ENCODE measurements around the gene LRP2BP. TPM values are rescaled to one million over a fixed set of nuclear protein-coding genes. Genes with fewer than 3 reads are reported as not detected.

The LRP2BP gene
- total and polyA plus RNA-seq, 2 experiments from 2014 or later: 0.28 to 1.7 TPM

GRCh38 chr4:185374573-185374972 lies 21.2 kb downstream of the LRP2BP start:
- Histone ChIP-seq H3K4me1 (ENCODE audit: insufficient read depth) (0 out of 2 replicates have a peak, but pooled peaks cover 3% of the 10 kb centered on the region), H3K27me3 (ENCODE audit: insufficient read depth) (no peaks in the 10 kb centered on the region), H3K9me2 (ENCODE audit: insufficient read depth) (no peaks in the 10 kb centered on the region), H3F3A (replicated peaks; ENCODE audit: low read depth) (no peaks in the 10 kb centered on the region), H3K4me2 (no peak overlapping the region), H3K79me2 (replicated peaks; ENCODE audit: insufficient read depth) (no peaks in the 10 kb centered on the region), H2AFZ (no peak overlapping the region), H3K4me3 (no peak overlapping the region), H4K20me1 (replicated peaks; ENCODE audit: insufficient read depth) (no peaks in the 10 kb centered on the region), H3K27ac (ENCODE audit: low read depth) (no peak overlapping the region), H3K36me3 (ENCODE audit: insufficient read depth) (no peaks in the 10 kb centered on the region)
- ATAC-seq (no peak), DNase-seq (ENCODE audit: low spot score) (no peak)
- no peaks in the 10 kb centered on the region for H3K9me3 Mint-ChIP-seq
- H3K27ac Mint-ChIP-seq: no peak overlapping the region
- peaks cover 9% of the 10 kb centered on the region; the same call in 2 of the 3 replicates for H3K4me1 Mint-ChIP-seq
- no peak overlapping the region for H3K4me3 Mint-ChIP-seq
- no peak for TF ChIP-seq REST (IDR thresholded peaks at IDR 0.05; ENCODE audit: unreplicated experiment)
- no peak for TF ChIP-seq STAT1 (IDR thresholded peaks at IDR 0.05; ENCODE audit: unreplicated experiment)
- TF ChIP-seq ZNF114 (CRISPR knock-in tag; IDR thresholded peaks at IDR 0.05): no peak
- TF ChIP-seq EZH2phosphoT487 (IDR thresholded peaks at IDR 0.05; ENCODE audit: unreplicated experiment): no peak
- no peak for TF ChIP-seq ETS1 (IDR thresholded peaks at IDR 0.05)
- no peak for TF ChIP-seq CREB1 (CRISPR knock-in tag; IDR thresholded peaks at IDR 0.05; ENCODE audit: low read depth)
- TF ChIP-seq EZH2 (IDR thresholded peaks at IDR 0.05; ENCODE audit: low read depth, unreplicated experiment): no peak
- no peak for TF ChIP-seq NANOG (IDR thresholded peaks at IDR 0.05; ENCODE audit: borderline replicate concordance)
- no peak for TF ChIP-seq ZNF331 (CRISPR knock-in tag; IDR thresholded peaks at IDR 0.05; ENCODE audit: low read depth)
- no peak for TF ChIP-seq CTCF (conservative IDR thresholded peaks at IDR 0.05; ENCODE audit: low read depth in 2 of 2)
- no peak for TF ChIP-seq POLR2AphosphoS5 (IDR thresholded peaks at IDR 0.05; ENCODE audit: low read depth)
- no peak for TF ChIP-seq JUNB (IDR thresholded peaks at IDR 0.05; ENCODE audit: unreplicated experiment)
- no peak for TF ChIP-seq ZNF462 (CRISPR knock-in tag; IDR thresholded peaks at IDR 0.05)
- no peaks in the 10 kb centered on the region for H3K27me3 Mint-ChIP-seq (ENCODE audit: insufficient read depth, low read depth, poor library complexity)
- no peaks in the 10 kb centered on the region; the same call in 2 of the 3 replicates for H3K36me3 Mint-ChIP-seq (ENCODE audit: low read depth)
